Hematopoietic multipotent progenitor cell treated with erythropoietin and hydrocortisone succinate and interleukin-3 and kit ligand, for 4 days (in vitro differentiated cells): ENCODE results near the gene PTPRE.

ENCODE experiments used
- DNase-seq: peaks from one replicate; pipeline ENCODE4 v3.0.0-alpha.2; 2015

The PTPRE gene

GRCh38 chr10:127882801-127883459 is 24.0 kb upstream of the PTPRE start:
- no peak for DNase-seq

- no peak for DNase-seq
These were observed 23.4 kb upstream of the PTPRE start for GRCh38 chr10:127883516-127883915.

GRCh38 chr10:127884501-127884900 is 22.4 kb upstream of the PTPRE start:
- no peak for DNase-seq

- DNase-seq = no peak
These were observed 20.4 kb upstream of the PTPRE start for GRCh38 chr10:127886371-127887051.

- no peak for DNase-seq
These were observed 19.1 kb upstream of the PTPRE start for GRCh38 chr10:127887541-127888415.

GRCh38 chr10:127888521-127889312 is 18.2 kb upstream of the PTPRE start:
- no peak for DNase-seq

GRCh38 chr10:127889605-127890195 is 17.2 kb upstream of the PTPRE start:
- no peak for DNase-seq

GRCh38 chr10:127890216-127890615 is 16.7 kb upstream of the PTPRE start:
- DNase-seq = no peak

GRCh38 chr10:127890832-127891334 is 16.0 kb upstream of the PTPRE start:
- DNase-seq = no peak

- no peak for DNase-seq
These were observed 14.2 kb upstream of the PTPRE start, which contains the start of gene CLRN3 for GRCh38 chr10:127892743-127893142. Gene CLRN3, minus strand, starts transcription at chr10:127892941. Its CDS starts 157 bp downstream, at chr10:127892784.

GRCh38 chr10:127894146-127894545 is 12.8 kb upstream of the PTPRE start:
- no peak for DNase-seq

GRCh38 chr10:127896590-127896989 is 10.3 kb upstream of the PTPRE start:
- DNase-seq = no peak

- no peak for DNase-seq
These were observed 9.7 kb upstream of the PTPRE start for GRCh38 chr10:127897177-127897576.

GRCh38 chr10:127899766-127900387 is 7.0 kb upstream of the PTPRE start:
- peak; percentile 44 for DNase-seq

- DNase-seq = no peak
These were observed 3.1 kb upstream of the PTPRE start for GRCh38 chr10:127903789-127904188.

- no peak for DNase-seq
These were observed 2.4 kb upstream of the PTPRE start for GRCh38 chr10:127904311-127905000.

GRCh38 chr10:127905001-127905847 is 1.7 kb upstream of the PTPRE start:
- no peak for DNase-seq

- no peak for DNase-seq
These were observed 1.0 kb upstream of the PTPRE start for GRCh38 chr10:127905848-127906261.

GRCh38 chr10:127907411-127908105 is 655 bp downstream of the PTPRE start:
- peak; percentile 20 for DNase-seq
